PC-9 (cell line): ENCODE data around the gene TUBA8.

ENCODE experiments used
- CTCF ChIP-seq: fragments of 200-600 bp; sonication (generic); conservative IDR thresholded peaks from 2 replicates; pipeline ENCODE4 v1.6.1; 2017; ENCODE audit warnings: mixed run types, antibody characterized with exemption, mild to moderate bottlenecking, moderate library complexity
- EZH2 ChIP-seq: fragments of 200-600 bp; sonication (generic); IDR thresholded peaks from 2 replicates; pipeline ENCODE4 v1.8.0; 2017; ENCODE audit warnings: antibody characterized with exemption, low read depth

DNA sequence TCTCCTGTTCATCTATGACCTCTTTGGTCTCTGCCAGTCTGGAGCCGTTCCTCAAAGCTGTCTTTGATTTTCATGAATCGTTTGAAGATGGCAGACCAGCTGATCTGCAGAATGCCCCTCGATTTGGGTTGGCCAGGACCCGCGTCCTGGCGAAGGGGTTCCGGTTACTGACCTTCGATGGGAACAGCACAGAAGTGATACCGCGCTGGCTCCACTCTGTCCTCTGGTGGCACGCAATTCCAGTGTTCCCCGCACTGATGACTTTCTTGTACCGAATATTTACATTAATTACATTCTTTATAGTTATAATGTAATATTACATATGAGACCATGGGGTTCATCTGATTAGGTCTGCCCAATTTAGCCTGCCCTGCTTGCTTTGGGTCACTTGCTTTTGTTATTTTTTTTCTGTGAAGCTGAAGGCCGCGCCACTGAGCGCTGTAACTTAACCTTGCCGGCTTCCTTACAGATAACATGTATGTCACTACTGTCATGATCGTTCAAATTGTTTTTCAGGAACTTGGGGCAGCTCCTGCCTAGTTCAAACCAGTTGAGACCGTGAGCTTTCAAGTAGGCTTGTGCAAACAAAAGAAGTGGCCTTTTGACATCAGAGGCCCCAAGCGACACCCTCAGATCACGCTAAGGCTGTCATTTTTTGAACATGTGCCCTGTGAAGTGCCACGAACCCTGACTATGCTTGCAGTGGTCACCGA lies 35.2 kb downstream of the TUBA8 start:
- TF ChIP-seq EZH2: no peak
- TF ChIP-seq CTCF: no peak
